Naive thymus-derived CD4-positive, alpha-beta T cell (primary cell): ENCODE data around the gene UFSP1. TPM values are rescaled to one million over a fixed set of nuclear protein-coding genes. Genes with fewer than 3 reads are reported as not detected.

Experiments used
- ATAC-seq: fragments of 150-1000 bp; cut with Tn5 transposase; 2 replicates; pipeline ENCODE4 v1.10.0; 2021; ENCODE audit warnings: mild to moderate bottlenecking, moderate library complexity
- CTCF ChIA-PET: fragments of 350-600 bp; sonication (Branson Sonifier 250); formaldehyde crosslinking; loops from one replicate; lab custom pipeline; 2021; ENCODE audit warnings: antibody characterized with exemption; lab: Charles Lee
- POLR2A ChIA-PET: fragments of 350-600 bp; sonication (Branson Sonifier 250); formaldehyde crosslinking; loops from one replicate; lab custom pipeline; 2021; ENCODE audit warnings: antibody characterized with exemption, inconsistent platforms; lab: Charles Lee
- DNase-seq, 9 donors: peaks; one replicate each; pipeline versions ENCODE4 v3.0.0 to v3.0.0-alpha.2; 2020 to 2022; ENCODE audit warnings: mixed read lengths in 1 of 9
- H3K27ac ChIP-seq: one replicate; pipeline ENCODE4 v1.7.0; 2013; ENCODE audit warnings: mild to moderate bottlenecking, low read depth, low read length, moderate library complexity
- H3K27me3 ChIP-seq, 2 donors: one replicate each; pipeline ENCODE4 v1.7.0; 2013; ENCODE audit warnings: low read length in 2 of 2, mild to moderate bottlenecking in 2 of 2, moderate library complexity in 2 of 2; ENCODE audit not compliant: control insufficient read depth in 2 of 2, insufficient read depth in 2 of 2
- H3K36me3 ChIP-seq, 3 experiments: 1 replicate in 2 of 3; 2 replicates in 1 of 3; pipeline ENCODE4 v1.7.0; 2013; ENCODE audit warnings: low read length in 3 of 3, mild to moderate bottlenecking in 3 of 3, moderate library complexity in 1 of 3; ENCODE audit not compliant: insufficient read depth in 3 of 3, control insufficient read depth in 2 of 3
- H3K4me1 ChIP-seq, 2 donors: one replicate each; pipeline ENCODE4 v1.7.0; 2013; ENCODE audit warnings: low read length in 2 of 2, mild to moderate bottlenecking in 2 of 2, moderate library complexity in 1 of 2; ENCODE audit not compliant: control insufficient read depth in 2 of 2, insufficient read depth in 2 of 2
- H3K4me3 ChIP-seq: 2 replicates; pipeline ENCODE4 v1.7.0; 2013; ENCODE audit warnings: mild to moderate bottlenecking, low read length
- H3K9me3 ChIP-seq, 3 experiments: 1 replicate in 2 of 3; 2 replicates in 1 of 3; pipeline ENCODE4 v1.7.0; 2013; ENCODE audit warnings: low read length in 3 of 3; ENCODE audit not compliant: control insufficient read depth in 2 of 3
- H3K27ac Mint-ChIP-seq, 9 donors: one replicate each; pipeline ENCODE4 v1.8.0; 2020 to 2022; ENCODE audit warnings: mixed read lengths in 9 of 9, mild to moderate bottlenecking in 8 of 9, moderate library complexity in 5 of 9, inconsistent platforms in 2 of 9
- H3K27me3 Mint-ChIP-seq, 5 donors: one replicate each; pipeline ENCODE4 v1.8.0; 2021 to 2022; ENCODE audit warnings: mixed read lengths in 5 of 5, mild to moderate bottlenecking in 1 of 5
- H3K36me3 Mint-ChIP-seq, 5 donors: one replicate each; pipeline ENCODE4 v1.8.0; 2020 to 2022; ENCODE audit warnings: mixed read lengths in 5 of 5, mild to moderate bottlenecking in 3 of 5, inconsistent platforms in 1 of 5
- H3K4me1 Mint-ChIP-seq, 7 donors: one replicate each; pipeline ENCODE4 v1.8.0; 2020 to 2022; ENCODE audit warnings: mixed read lengths in 7 of 7, mild to moderate bottlenecking in 3 of 7, inconsistent platforms in 1 of 7
- H3K4me3 Mint-ChIP-seq, 10 donors: one replicate each; pipeline ENCODE4 v1.8.0; 2020 to 2022; ENCODE audit warnings: mild to moderate bottlenecking in 10 of 10, mixed read lengths in 10 of 10, moderate library complexity in 6 of 10, inconsistent platforms in 2 of 10
- H3K9me3 Mint-ChIP-seq, 11 donors: one replicate each; pipeline ENCODE4 v1.8.0; 2020 to 2022; ENCODE audit warnings: mixed read lengths in 11 of 11, mild to moderate bottlenecking in 4 of 11, inconsistent platforms in 1 of 11, moderate library complexity in 1 of 11
- intact Hi-C, 2 donors: fragments of 100-400 bp; cut with micrococcal nuclease; formaldehyde crosslinking; loops; one replicate each; pipeline ENCODE4 v1.15.1; 2023
- polyA plus RNA-seq, 2 donors: library from polyadenylated mRNA; unstranded; fragments of 300-500 nt; fragmentation: Illumina TruSeq; gene quantifications; one replicate each; pipeline ENCODE4 v1.2.3, GENCODE V29; 2021
- total RNA-seq, 6 experiments: library from RNA in 5 of 6; stranded (reverse) in 5 of 6; gene quantifications; 1 replicate in 5 of 6; 2 replicates in 1 of 6; pipeline ENCODE4 v1.2.3 and lab custom pipeline; 2021 to 2026

UFSP1 gene
- total and polyA plus RNA-seq, 7 experiments from 2014 or later, result 0.99 to 11.1 (median 2.5) TPM

- no peak for ATAC-seq
Observed at GRCh38 chr7:100886142-100886935, 3.2 kb downstream of the UFSP1 start.

GRCh38 chr7:100885440-100886141 is 3.9 kb downstream of the UFSP1 start:
- Histone ChIP-seq H3K27me3 (no peaks in the 10 kb centered on the region), H3K4me3 (no peak overlapping the region), H3K9me3 (no peaks in the 10 kb centered on the region), H3K36me3 (peaks cover 29 to 65% (median 30%) of the 10 kb centered on the region in 3 experiments), H3K4me1 (peaks cover 29 to 45% of the 10 kb centered on the region in 2 donors), H3K27ac (no peak overlapping the region)
- Mint-ChIP-seq H3K36me3 (peaks cover 22 to 67% (median 41%) of the 10 kb centered on the region in 5 donors), H3K27ac (peak overlapping the region in 8 of 9 donors; percentile 53 to 95 (median 66)), H3K9me3 (peaks cover 0 to 2% (median 0%) of the 10 kb centered on the region in 11 donors), H3K27me3 (peaks cover 0 to 5% (median 0%) of the 10 kb centered on the region in 5 donors), H3K4me1 (peaks cover 27 to 50% (median 39%) of the 10 kb centered on the region in 7 donors), H3K4me3 (peak overlapping the region in 2 of 10 donors; percentile 12 to 56)
- ChIA-PET POLR2A (interaction anchor here (0.6 to 7.3 kb wide), 2 partner anchors 9 to 200 kb away, joined by 3 to 161 read pairs; partner anchors contain the start of genes SRRT and TRIM56), CTCF (interaction anchor here (0.9 kb wide), 1 partner anchor 181 kb away, joined by 3 read pairs; no protein-coding TSS in a partner anchor)
- DNase-seq, result no peak
- intact Hi-C loops, result loop anchor here (5.0 kb wide), 3 partner anchors 132 to 282 kb away; partner anchors contain the start of genes MOSPD3 (in 1 of the 2) and VGF (in 1 of the 2)
- no peak for ATAC-seq

More at GRCh38 chr7:100886142-100886935, 3.2 kb downstream of the UFSP1 start:
- H3K9me3 ChIP-seq, result no peaks in the 10 kb centered on the region
- peak overlapping the region; percentile 88 for H3K27ac ChIP-seq
- H3K4me3 ChIP-seq, result no peak overlapping the region
- no peaks in the 10 kb centered on the region for H3K27me3 ChIP-seq
- intact Hi-C loops, result loop anchor here (5.0 kb wide), 3 partner anchors 131 to 281 kb away; partner anchors contain the start of genes MOSPD3 (in 1 of the 2) and VGF (in 1 of the 2)
- Mint-ChIP-seq H3K4me3 (peak overlapping the region in 9 of 10 donors; percentile 30 to 89 (median 72)), H3K4me1 (peaks cover 28 to 50% (median 43%) of the 10 kb centered on the region in 7 donors), H3K9me3 (peaks cover 0 to 2% (median 0%) of the 10 kb centered on the region in 11 donors), H3K36me3 (peaks cover 22 to 62% (median 41%) of the 10 kb centered on the region in 5 donors), H3K27me3 (peaks cover under 1 to 11% (median 2%) of the 10 kb centered on the region in 5 donors), H3K27ac (peak overlapping the region; percentile 90 to 98 (median 94))
- H3K4me1 ChIP-seq, result peaks cover 31 to 48% of the 10 kb centered on the region in 2 donors
- no peak for DNase-seq
- ChIA-PET POLR2A (interaction anchor here (1.0 to 7.3 kb wide), 3 partner anchors 10 to 967 kb away, joined by 3 to 161 read pairs (median 4); partner anchors contain the start of genes SRRT and TRIM4), CTCF (interaction anchor here (0.9 to 1.7 kb wide), 2 partner anchors 11 to 182 kb away, joined by 3 to 6 read pairs; partner anchors contain the start of gene SRRT)
- peaks cover 28 to 61% (median 29%) of the 10 kb centered on the region in 3 experiments for H3K36me3 ChIP-seq

GRCh38 chr7:100884736-100885439 is 4.6 kb downstream of the UFSP1 start:
- Mint-ChIP-seq H3K36me3 (peaks cover 22 to 71% (median 44%) of the 10 kb centered on the region in 5 donors), H3K27ac (peak overlapping the region in 7 of 9 donors; percentile 6 to 82 (median 54)), H3K27me3 (no peaks in the 10 kb centered on the region), H3K4me3 (no peak overlapping the region), H3K9me3 (peaks cover 0 to 2% (median 0%) of the 10 kb centered on the region in 11 donors), H3K4me1 (peaks cover 27 to 51% (median 39%) of the 10 kb centered on the region in 7 donors)
- Histone ChIP-seq H3K4me3 (no peak overlapping the region), H3K9me3 (no peaks in the 10 kb centered on the region), H3K4me1 (peaks cover 24 to 44% of the 10 kb centered on the region in 2 donors), H3K27ac (no peak overlapping the region), H3K36me3 (peaks cover 29 to 69% (median 30%) of the 10 kb centered on the region in 3 experiments), H3K27me3 (no peaks in the 10 kb centered on the region)
- intact Hi-C loops, result loop anchor here (5.0 kb wide), 3 partner anchors 132 to 282 kb away; partner anchors contain the start of genes MOSPD3 (in 1 of the 2) and VGF (in 1 of the 2)
- peak; percentile 11 for ATAC-seq
- no peak for DNase-seq
- CTCF ChIA-PET, result no interaction called here
- POLR2A ChIA-PET, result interaction anchor here (0.6 to 7.3 kb wide), 2 partner anchors 8 to 201 kb away, joined by 3 to 161 read pairs; partner anchors contain the start of genes SRRT and TRIM56

DNA sequence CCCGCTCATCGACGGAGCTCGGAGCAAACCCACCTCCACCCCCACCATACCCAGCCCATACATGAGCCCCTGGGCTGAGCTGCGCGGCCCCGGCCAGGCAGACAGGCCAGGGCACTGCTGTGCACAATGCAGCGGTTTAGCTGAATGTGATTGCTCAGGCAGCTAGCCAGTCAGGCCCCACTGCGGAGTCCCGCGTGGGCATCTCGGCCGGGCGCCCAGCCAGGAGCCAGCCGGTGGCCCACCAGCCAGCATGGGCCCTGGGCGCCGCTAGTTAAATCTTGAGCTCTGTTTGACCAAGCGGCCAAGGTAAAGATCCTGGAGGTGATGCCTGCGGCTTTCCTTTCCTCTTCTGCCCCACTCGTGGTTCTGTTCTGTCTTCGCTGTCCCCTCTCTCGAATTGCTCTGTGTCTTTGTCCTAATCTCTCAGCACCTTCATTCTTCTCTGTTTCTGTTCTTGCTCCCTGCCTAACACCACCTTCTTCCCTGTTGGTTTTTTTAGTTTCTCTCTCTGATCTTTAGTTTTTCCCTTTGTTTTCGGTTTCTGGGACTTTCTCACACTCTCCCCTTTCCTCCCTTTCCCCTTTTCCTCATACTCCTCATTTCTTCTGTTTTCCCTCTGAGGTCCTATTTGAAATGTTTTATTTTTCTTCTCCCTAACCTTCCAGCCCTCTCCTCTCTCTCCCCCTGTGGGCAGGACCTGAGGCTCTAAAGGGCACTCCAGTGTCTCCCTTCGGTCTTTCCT is 6.6 kb downstream of the UFSP1 start:
- Mint-ChIP-seq H3K27ac (peak overlapping the region in 3 of 9 donors; percentile 43 to 89 (median 71)), H3K4me3 (no peak overlapping the region), H3K9me3 (peaks cover 0 to 2% (median 0%) of the 10 kb centered on the region in 11 donors), H3K36me3 (peaks cover 22 to 84% (median 46%) of the 10 kb centered on the region in 5 donors), H3K4me1 (peaks cover 35 to 62% (median 50%) of the 10 kb centered on the region in 7 donors), H3K27me3 (no peaks in the 10 kb centered on the region)
- CTCF ChIA-PET, result no interaction called here
- Histone ChIP-seq H3K36me3 (peaks cover 29 to 75% (median 33%) of the 10 kb centered on the region in 3 experiments), H3K27me3 (no peaks in the 10 kb centered on the region), H3K4me3 (no peak overlapping the region), H3K27ac (no peak overlapping the region), H3K9me3 (no peaks in the 10 kb centered on the region), H3K4me1 (peaks cover 13 to 38% of the 10 kb centered on the region in 2 donors)
- ATAC-seq, result no peak
- DNase-seq, result no peak
- POLR2A ChIA-PET, result interaction anchor here (7.3 kb wide), 1 partner anchor 6 kb away, joined by 161 read pairs; the partner anchor contains the start of gene SRRT
- intact Hi-C loops, result no loop called here

DNA sequence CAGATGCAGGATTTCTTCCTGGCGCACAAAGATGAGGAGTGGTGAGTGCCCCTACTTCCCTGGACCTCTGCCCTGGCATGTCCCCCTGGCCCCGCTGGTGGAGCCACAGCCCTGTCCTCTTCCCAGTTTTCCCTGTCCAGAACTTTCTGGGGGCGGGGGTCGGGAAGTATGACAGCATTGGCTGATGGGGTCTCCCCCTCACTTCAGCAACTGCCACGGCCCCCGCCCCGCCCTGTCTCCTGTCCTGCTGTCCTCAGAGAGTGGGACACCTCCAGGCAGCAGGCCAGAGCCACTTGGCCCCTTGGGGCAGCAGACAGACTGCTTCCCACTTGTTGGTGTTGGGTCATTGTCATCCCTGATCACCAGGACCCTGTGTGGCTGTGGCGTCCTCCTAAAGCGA is 7.3 kb downstream of the UFSP1 start:
- ChIA-PET CTCF (no interaction called here), POLR2A (interaction anchor here (0.6 kb wide), 1 partner anchor 199 kb away, joined by 3 read pairs; no protein-coding TSS in a partner anchor)
- DNase-seq (no peak), ATAC-seq (no peak)
- Histone ChIP-seq H3K36me3 (peaks cover 29 to 76% (median 32%) of the 10 kb centered on the region in 3 experiments), H3K4me3 (no peak overlapping the region), H3K27ac (no peak overlapping the region), H3K9me3 (no peaks in the 10 kb centered on the region), H3K27me3 (no peaks in the 10 kb centered on the region), H3K4me1 (peaks cover 6 to 36% of the 10 kb centered on the region in 2 donors)
- peaks cover 21 to 78% (median 39%) of the 10 kb centered on the region in 5 donors for H3K36me3 Mint-ChIP-seq
- H3K9me3 Mint-ChIP-seq, result peaks cover 0 to 1% (median 0%) of the 10 kb centered on the region in 11 donors
- no peaks in the 10 kb centered on the region for H3K27me3 Mint-ChIP-seq
- no peak overlapping the region for H3K4me3 Mint-ChIP-seq
- H3K4me1 Mint-ChIP-seq, result peaks cover 28 to 60% (median 47%) of the 10 kb centered on the region in 7 donors
- no peak overlapping the region for H3K27ac Mint-ChIP-seq
- intact Hi-C loops, result no loop called here
